ENCODE measurements around the gene JUNB. TPM values are rescaled to one million over a fixed set of nuclear protein-coding genes. Genes with fewer than 3 reads are reported as not detected.
A peak's percentile ranks its signal among the peaks of the same experiment; 100 is the strongest.

JUNB gene
- total and polyA plus RNA-seq, 2 of the 13 experiments (the other 11 are each of a cell fraction or from before 2014, with no cell fraction given): 7.7 to 8.2 TPM

GRCh38 chr19:12828494-12828893 lies 37.2 kb downstream of the JUNB start (continued):
- TF ChIP-seq NR3C1 (CRISPR knock-in tag; IDR thresholded peaks at IDR 0.05) (no peak), CREBL2 (CRISPR knock-in tag; IDR thresholded peaks at IDR 0.05; ENCODE audit: borderline replicate concordance) (no peak), ZNF589 (CRISPR knock-in tag; conservative IDR thresholded peaks at IDR 0.05) (no peak)

DNA sequence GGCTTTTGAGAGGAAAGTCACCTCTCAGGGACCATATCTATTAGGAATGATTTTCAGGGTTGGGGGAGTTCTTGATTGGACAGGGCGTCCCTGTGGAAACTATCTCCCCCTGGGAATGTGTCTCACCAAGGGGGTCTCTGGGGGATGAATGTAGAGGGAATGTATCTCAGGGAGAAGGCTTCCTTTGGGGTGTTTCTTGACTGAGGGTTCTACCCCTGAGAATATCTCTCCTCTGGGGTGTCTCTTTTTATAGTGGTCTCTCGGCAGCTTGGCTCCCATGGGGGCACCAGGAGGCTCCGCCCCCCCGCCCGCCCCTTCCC lies 42.1 kb downstream of the JUNB start:
- H3K36me3 ChIP-seq (replicated peaks in 1 of 2; ENCODE audit: control insufficient read depth in 1 of 2, insufficient read depth in 2 of 2, low read length in 2 of 2): no peaks in the 10 kb centered on the region
- H2AFZ ChIP-seq (ENCODE audit: low read length): no peak overlapping the region
- ATAC-seq (no peak), DNase-seq (ENCODE audit: low spot score) (no peak), FAIRE-seq (no peak)
- intact Hi-C loops (cut with micrococcal nuclease; ENCODE audit: unreplicated experiment): no loop called here
- H3K4me1 ChIP-seq (ENCODE audit: insufficient read depth, low read length): peaks cover 59% of the 10 kb centered on the region
- H3K4me2 ChIP-seq (ENCODE audit: low read depth, low read length): peak overlapping the region; percentile 57
- CTCF ChIA-PET (ENCODE audit: low intra/inter-chr PET ratio, low total read pairs): no interaction called here
- H3K4me3 ChIP-seq (replicated peaks in 1 of 3; ENCODE audit: insufficient read depth in 1 of 3, low read depth in 2 of 3, low read length in 3 of 3): peak overlapping the region in 2 of 3 experiments; percentile 15 to 79; a peak in 2 of 6 replicates
- in situ Hi-C loops (cut with HindIII; ENCODE audit: extremely low pct_ligation_motif_present, low pct_unique_long_range_greater_than_20kb): no loop called here
- H4K20me1 ChIP-seq (ENCODE audit: insufficient read depth, low read length): no peaks in the 10 kb centered on the region
- POLR2A ChIA-PET: no interaction called here
- 4% methylated on average over 3 of the region's 5 CpGs for WGBS (ENCODE audit: low lambda C conversion rate)
- no peak overlapping the region for H3K27ac ChIP-seq (ENCODE audit: extremely low read length, insufficient read depth, low read length)
- no peak overlapping the region for H3K9ac ChIP-seq (ENCODE audit: insufficient read depth, low read depth, low read length)
- H3K27me3 ChIP-seq (ENCODE audit: control insufficient read depth in 1 of 2, insufficient read depth in 2 of 2, low read length in 2 of 2): peaks cover 0 to 30% of the 10 kb centered on the region in 2 experiments; a peak in 2 of 5 replicates
- H3K9me3 ChIP-seq (ENCODE audit: low read length): no peaks in the 10 kb centered on the region
- no TSS peak for BruUV-seq (replicated peaks)
- H3K79me2 ChIP-seq (ENCODE audit: insufficient read depth, low read length): no peaks in the 10 kb centered on the region
- TF ChIP-seq KLF6 (CRISPR knock-in tag; IDR thresholded peaks at IDR 0.05) (no peak), CEBPB (IDR thresholded peaks at IDR 0.05; ENCODE audit: borderline replicate concordance, low read depth, low read length) (no peak), ZNF800 (CRISPR knock-in tag; IDR thresholded peaks at IDR 0.05) (no peak), ARNTL (CRISPR knock-in tag; IDR thresholded peaks at IDR 0.05) (no peak), ZBTB7B (CRISPR knock-in tag; IDR thresholded peaks at IDR 0.05) (no peak), ZNF230 (CRISPR knock-in tag; IDR thresholded peaks at IDR 0.05) (no peak), BHLHE40 (IDR thresholded peaks at IDR 0.05; ENCODE audit: low read length) (no peak), ATAD3A (CRISPR knock-in tag; IDR thresholded peaks at IDR 0.05) (no peak)
- TF ChIP-seq, protein P1, sequence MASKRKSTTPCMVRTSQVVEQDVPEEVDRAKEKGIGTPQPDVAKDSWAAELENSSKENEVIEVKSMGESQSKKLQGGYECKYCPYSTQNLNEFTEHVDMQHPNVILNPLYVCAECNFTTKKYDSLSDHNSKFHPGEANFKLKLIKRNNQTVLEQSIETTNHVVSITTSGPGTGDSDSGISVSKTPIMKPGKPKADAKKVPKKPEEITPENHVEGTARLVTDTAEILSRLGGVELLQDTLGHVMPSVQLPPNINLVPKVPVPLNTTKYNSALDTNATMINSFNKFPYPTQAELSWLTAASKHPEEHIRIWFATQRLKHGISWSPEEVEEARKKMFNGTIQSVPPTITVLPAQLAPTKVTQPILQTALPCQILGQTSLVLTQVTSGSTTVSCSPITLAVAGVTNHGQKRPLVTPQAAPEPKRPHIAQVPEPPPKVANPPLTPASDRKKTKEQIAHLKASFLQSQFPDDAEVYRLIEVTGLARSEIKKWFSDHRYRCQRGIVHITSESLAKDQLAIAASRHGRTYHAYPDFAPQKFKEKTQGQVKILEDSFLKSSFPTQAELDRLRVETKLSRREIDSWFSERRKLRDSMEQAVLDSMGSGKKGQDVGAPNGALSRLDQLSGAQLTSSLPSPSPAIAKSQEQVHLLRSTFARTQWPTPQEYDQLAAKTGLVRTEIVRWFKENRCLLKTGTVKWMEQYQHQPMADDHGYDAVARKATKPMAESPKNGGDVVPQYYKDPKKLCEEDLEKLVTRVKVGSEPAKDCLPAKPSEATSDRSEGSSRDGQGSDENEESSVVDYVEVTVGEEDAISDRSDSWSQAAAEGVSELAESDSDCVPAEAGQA (IDR thresholded peaks at IDR 0.05; ENCODE audit: low read depth): no peak
- TF ChIP-seq, protein P1 (CRISPR knock-in tag; IDR thresholded peaks at IDR 0.05; ENCODE audit: borderline replicate concordance): no peak

Data from HepG2 (cell line).